Endothelial cell of umbilical vein (primary cell): ENCODE data around the gene TXNDC17. TPM values are rescaled to one million over a fixed set of nuclear protein-coding genes. Genes with fewer than 3 reads are reported as not detected.

ENCODE experiments used
- BruUV-seq: library from RNA; stranded (reverse); fragments of 400-500 nt; replicated peaks from 2 replicates; lab custom pipeline; 2021; lab: Mats Ljungman, UMichigan
- CTCF ChIA-PET: fragments of 300-600, 350-600 bp; sonication (Branson Sonifier 250); formaldehyde crosslinking; loops from one replicate; lab custom pipeline; 2021; ENCODE audit warnings: antibody characterized with exemption, inconsistent platforms; lab: Charles Lee
- POLR2A ChIA-PET: fragments of 300-600, 350-600 bp; sonication (Branson Sonifier 250); formaldehyde crosslinking; loops from one replicate; lab custom pipeline; 2021; ENCODE audit warnings: antibody characterized with exemption, inconsistent platforms; lab: Charles Lee
- DNase-seq: peaks from one replicate; pipeline ENCODE4 v3.0.0-alpha.2; 2011; ENCODE audit warnings: low read depth, low spot score
- FAIRE-seq: peaks from 2 replicates; lab custom pipeline; 2011; peaks lifted over from hg19 to GRCh38; lab: Jason Lieb, UNC
- H2AFZ ChIP-seq: 2 replicates; pipeline ENCODE4 v1.6.0; 2012; ENCODE audit warnings: low read depth, low read length, control low read depth, inconsistent platforms
- H3K27ac ChIP-seq: 2 replicates; pipeline ENCODE4 v1.5.1; 2011; ENCODE audit warnings: low read depth, mild to moderate bottlenecking, control low read depth, low read length, moderate library complexity; ENCODE audit not compliant: insufficient read depth
- H3K27me3 ChIP-seq, 2 experiments: 2 replicates each; pipeline versions ENCODE4 v1.6.0 to v1.6.1; 2011; ENCODE audit warnings: low read length in 2 of 2, mixed read lengths in 1 of 2; ENCODE audit not compliant: control insufficient read depth in 2 of 2, insufficient read depth in 2 of 2
- H3K36me3 ChIP-seq, 2 experiments: 2 replicates in 1 of 2; 3 replicates in 1 of 2; pipeline ENCODE4 v1.5.1; 2011; ENCODE audit warnings: low read length in 2 of 2, mild to moderate bottlenecking in 1 of 2, moderate library complexity in 1 of 2; ENCODE audit not compliant: control insufficient read depth in 2 of 2, insufficient read depth in 2 of 2; ENCODE audit errors: extremely low read depth in 1 of 2
- H3K4me1 ChIP-seq: 3 replicates; pipeline ENCODE4 v1.5.1; 2011; ENCODE audit warnings: mild to moderate bottlenecking, low read length; ENCODE audit not compliant: control insufficient read depth, insufficient read depth; ENCODE audit errors: extremely low read depth
- H3K4me2 ChIP-seq: 2 replicates; pipeline ENCODE4 v1.6.1; 2011; ENCODE audit warnings: low read length, control low read depth, mixed read lengths; ENCODE audit not compliant: insufficient read depth
- H3K4me3 ChIP-seq, 3 experiments: fragments of 200-600 bp in 1 of 3; sonication (generic), shearing (Covaris generic) in 1 of 3; replicated peaks in 1 of 3; 2 replicates each; pipeline ENCODE4 v1.5.1; 2011 to 2016; ENCODE audit warnings: control low read depth in 3 of 3, low read length in 3 of 3, mild to moderate bottlenecking in 2 of 3, inconsistent platforms in 1 of 3, low read depth in 1 of 3, moderate library complexity in 1 of 3; ENCODE audit not compliant: insufficient read depth in 1 of 3
- H3K79me2 ChIP-seq: 2 replicates; pipeline ENCODE4 v1.6.0; 2012; ENCODE audit warnings: low read length, inconsistent platforms; ENCODE audit not compliant: control insufficient read depth, insufficient read depth
- H3K9ac ChIP-seq: replicated peaks from 2 replicates; pipeline ENCODE3; 2011; ENCODE audit warnings: low read length, control low read depth; ENCODE audit not compliant: insufficient read depth; ENCODE audit errors: extremely low read depth
- H3K9me1 ChIP-seq: replicated peaks from 3 replicates; pipeline ENCODE4 v1.6.0; 2011; ENCODE audit warnings: mild to moderate bottlenecking, low read length; ENCODE audit not compliant: control insufficient read depth, insufficient read depth; ENCODE audit errors: extremely low read depth
- H3K9me3 ChIP-seq: replicated peaks from 2 replicates; pipeline ENCODE4 v1.5.1; 2012; ENCODE audit warnings: low read length, inconsistent platforms; ENCODE audit not compliant: control insufficient read depth, insufficient read depth
- H4K20me1 ChIP-seq: replicated peaks from 2 replicates; pipeline ENCODE3; 2011; ENCODE audit warnings: mild to moderate bottlenecking, low read length; ENCODE audit not compliant: control insufficient read depth, insufficient read depth; ENCODE audit errors: extremely low read depth
- EZH2 ChIP-seq: IDR thresholded peaks from 2 replicates; pipeline ENCODE4 v1.6.1; 2012; ENCODE audit warnings: borderline replicate concordance, low read depth, mild to moderate bottlenecking, moderate library complexity, low read length, inconsistent platforms; ENCODE audit not compliant: severe bottlenecking
- FOS ChIP-seq: IDR thresholded peaks from 2 replicates; pipeline ENCODE4 v1.6.1; 2011; ENCODE audit warnings: mild to moderate bottlenecking, low read length, moderate library complexity, borderline replicate concordance; ENCODE audit not compliant: insufficient read depth
- GATA2 ChIP-seq: IDR thresholded peaks from 2 replicates; pipeline ENCODE4 v1.7.0; 2011; ENCODE audit warnings: low read depth, mild to moderate bottlenecking, moderate library complexity, mixed read lengths, low read length; ENCODE audit not compliant: insufficient read length, insufficient read depth
- JUN ChIP-seq: IDR thresholded peaks from 2 replicates; pipeline ENCODE4 v1.6.1; 2011; ENCODE audit warnings: borderline replicate concordance, low read depth; ENCODE audit not compliant: insufficient read length, insufficient read depth
- MYC ChIP-seq: IDR thresholded peaks from one replicate; pipeline ENCODE4 v1.6.1; 2011; ENCODE audit warnings: mild to moderate bottlenecking, low read depth, low read length
- POLR2A ChIP-seq: IDR thresholded peaks from 2 replicates; pipeline ENCODE4 v1.6.1; 2012; ENCODE audit warnings: low read depth, mild to moderate bottlenecking, control low read depth, low read length
- POLR2AphosphoS5 ChIP-seq: IDR thresholded peaks from 2 replicates; pipeline ENCODE4 v1.6.1; 2012; ENCODE audit warnings: low read depth, mild to moderate bottlenecking, control low read depth, low read length, moderate library complexity; ENCODE audit not compliant: insufficient read depth
- dilution Hi-C: fragments of 300-500 bp; cut with MboI; formaldehyde crosslinking; loops from one replicate; pipeline ENCODE4 v1.15.0; 2019; ENCODE audit warnings: low sequenced_read_pairs; ENCODE audit not compliant: extremely low pct_ligation_motif_present
- intact Hi-C: fragments of 100-400 bp; cut with micrococcal nuclease; formaldehyde crosslinking; loops from one replicate; pipeline ENCODE4 v1.10.0; 2022
- polyA plus RNA-seq, 4 experiments: library from polyadenylated mRNA; depleted of rRNA in 3 of 4; stranded (reverse) in 3 of 4; unstranded in 1 of 4; fragments of >200 nt; gene quantifications; 2 replicates each; pipeline versions ENCODE4 v1.2.1 to v1.2.3, GENCODE V29; 2011 to 2012; ENCODE audit warnings: missing spikeins in 1 of 4
- total RNA-seq: library from RNA; stranded (reverse); gene quantifications from 2 replicates; pipeline ENCODE4 v1.2.3, GENCODE V29; 2021
- TF ChIP-seq, protein P1 (sequence below): IDR thresholded peaks from 2 replicates; pipeline ENCODE4 v1.6.1; 2011; ENCODE audit not compliant: insufficient read depth, insufficient read length

The TXNDC17 gene
- total and polyA plus RNA-seq, 2 donors (not counting 3 experiments of a cell fraction or from before 2014, with no cell fraction given), result 101 to 297 TPM

GRCh38 chr17:6611231-6611630 is 29.6 kb upstream of the TXNDC17 start:
- BruUV-seq, result no TSS peak

GRCh38 chr17:6623941-6624340 is 16.9 kb upstream of the TXNDC17 start:
- no peaks in the 10 kb centered on the region for H3K27me3 ChIP-seq
- peaks cover 5% of the 10 kb centered on the region for H4K20me1 ChIP-seq
- no peak for TF ChIP-seq POLR2A
- no peak for TF ChIP-seq MYC
- TF ChIP-seq EZH2, result no peak
- TF ChIP-seq POLR2AphosphoS5, result no peak
- TF ChIP-seq, protein P1, sequence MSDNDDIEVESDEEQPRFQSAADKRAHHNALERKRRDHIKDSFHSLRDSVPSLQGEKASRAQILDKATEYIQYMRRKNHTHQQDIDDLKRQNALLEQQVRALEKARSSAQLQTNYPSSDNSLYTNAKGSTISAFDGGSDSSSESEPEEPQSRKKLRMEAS, result no peak
- TF ChIP-seq JUN, result no peak
- no peak for TF ChIP-seq GATA2
- no peak for TF ChIP-seq FOS
- DNase-seq (no peak), FAIRE-seq (no peak)
- dilution Hi-C loops (no loop called here), intact Hi-C loops (loop anchor here (5.0 kb wide), 1 partner anchor 152 kb away; no protein-coding TSS in a partner anchor)
- ChIA-PET POLR2A (no interaction called here), CTCF (no interaction called here)
- H3K4me3 ChIP-seq, result no peak overlapping the region
- peaks cover 12% of the 10 kb centered on the region for H3K4me1 ChIP-seq
- peaks cover 10 to 11% of the 10 kb centered on the region in 2 experiments for H3K36me3 ChIP-seq
- no peaks in the 10 kb centered on the region for H3K9me3 ChIP-seq
- no peak overlapping the region for H3K9ac ChIP-seq
- H3K79me2 ChIP-seq, result peaks cover 4% of the 10 kb centered on the region
- H3K4me2 ChIP-seq, result no peak overlapping the region
- no TSS peak for BruUV-seq
- H3K9me1 ChIP-seq, result no peaks in the 10 kb centered on the region
- no peak overlapping the region for H3K27ac ChIP-seq
- no peak overlapping the region for H2AFZ ChIP-seq

More at GRCh38 chr17:6611231-6611630, 29.6 kb upstream of the TXNDC17 start:
- Histone ChIP-seq H3K9me1 (no peaks in the 10 kb centered on the region), H2AFZ (no peak overlapping the region), H3K4me1 (no peaks in the 10 kb centered on the region), H3K9ac (no peak overlapping the region), H3K9me3 (no peaks in the 10 kb centered on the region), H3K36me3 (peaks cover 24 to 26% of the 10 kb centered on the region in 2 experiments), H3K4me3 (no peak overlapping the region), H3K27me3 (no peaks in the 10 kb centered on the region), H3K27ac (no peak overlapping the region), H3K79me2 (peaks cover 2% of the 10 kb centered on the region), H4K20me1 (no peaks in the 10 kb centered on the region), H3K4me2 (no peak overlapping the region)
- ChIA-PET CTCF (interaction anchor here (1.2 kb wide), 1 partner anchor 13 kb away, joined by 4 read pairs; no protein-coding TSS in a partner anchor), POLR2A (no interaction called here)
- TF ChIP-seq, protein P1, result no peak
- intact Hi-C loops (no loop called here), dilution Hi-C loops (no loop called here)
- FAIRE-seq, result no peak
- DNase-seq, result no peak
